HepG2 (cell line): ENCODE data around the gene DHRS4L2.

Experiments
- ARID4A ChIP-seq: sonication (generic); formaldehyde crosslinking; IDR thresholded peaks from 2 replicates; pipeline ENCODE4 v1.5.0; 2020; ENCODE audit warnings: mild to moderate bottlenecking, missing genetic modification reagents, borderline replicate concordance
- CTCF ChIP-seq: sonication (generic); formaldehyde crosslinking; IDR thresholded peaks from 2 replicates; pipeline ENCODE4 v1.5.0; 2020; ENCODE audit warnings: mild to moderate bottlenecking, missing genetic modification reagents, moderate library complexity
- HNF4G ChIP-seq, 2 experiments: sonication (generic) in 1 of 2; formaldehyde crosslinking in 1 of 2; IDR thresholded peaks; 2 replicates each; pipeline versions ENCODE4 v1.4.0 to v1.6.1; 2011 to 2020; ENCODE audit warnings: borderline replicate concordance in 2 of 2, low read depth in 2 of 2, mild to moderate bottlenecking in 2 of 2, low read length in 1 of 2, missing genetic modification reagents in 1 of 2, moderate library complexity in 1 of 2
- MXD3 ChIP-seq: IDR thresholded peaks from 2 replicates; pipeline ENCODE4 v1.6.1; 2016; ENCODE audit warnings: mild to moderate bottlenecking, missing biosample characterization, missing genetic modification reagents
- POGZ ChIP-seq: sonication (generic); formaldehyde crosslinking; IDR thresholded peaks from 2 replicates; pipeline ENCODE4 v1.4.0; 2020; ENCODE audit warnings: mild to moderate bottlenecking, missing genetic modification reagents
- REST ChIP-seq, 2 experiments: IDR thresholded peaks; 2 replicates each; pipeline ENCODE4 v1.6.1; 2011 to 2012; ENCODE audit warnings: low read length in 2 of 2, borderline replicate concordance in 1 of 2, low read depth in 1 of 2, mild to moderate bottlenecking in 1 of 2, moderate library complexity in 1 of 2
- SRSF1 ChIP-seq: fragments of 200-400 bp; formaldehyde crosslinking; optimal IDR thresholded peaks from 2 replicates; pipeline ENCODE3; 2017; ENCODE audit warnings: mild to moderate bottlenecking, low read depth, low read length, moderate library complexity
- ZNF713 ChIP-seq: sonication (generic); formaldehyde crosslinking; IDR thresholded peaks from 2 replicates; pipeline ENCODE4 v1.4.0; 2020; ENCODE audit warnings: mild to moderate bottlenecking, missing genetic modification reagents
- ZSCAN29 ChIP-seq: sonication (generic); formaldehyde crosslinking; conservative IDR thresholded peaks from 2 replicates; pipeline ENCODE4 v1.4.0; 2020; ENCODE audit warnings: mild to moderate bottlenecking, missing genetic modification reagents

- TF ChIP-seq ARID4A (CRISPR knock-in tag) (no peak), POGZ (no peak), HNF4G (IDR thresholded peaks at IDR 0.05; ENCODE audit: borderline replicate concordance, low read depth, low read length) (no peak), HNF4G (CRISPR knock-in tag; IDR thresholded peaks at IDR 0.05; ENCODE audit: borderline replicate concordance, low read depth) (no peak), MXD3 (CRISPR knock-in tag) (no peak), ZNF713 (CRISPR knock-in tag) (no peak), SRSF1 (no peak), ZSCAN29 (CRISPR knock-in tag) (no peak), REST (IDR thresholded peaks at IDR 0.05; ENCODE audit: borderline replicate concordance in 1 of 2, low read depth in 1 of 2, low read length in 2 of 2) (peak in 1 of 2 experiments; percentile 49; a peak in 1 of 4 replicates), CTCF (CRISPR knock-in tag) (no peak)
These were observed 65.6 kb downstream of the DHRS4L2 start for GRCh38 chr14:24054324-24054641.
